CD4-positive, alpha-beta T cell (primary cell): ENCODE measurements around the gene SNAP25. TPM values are rescaled to one million over a fixed set of nuclear protein-coding genes. Genes with fewer than 3 reads are reported as not detected.

Experiments
- ATAC-seq: fragments of 200-7000 bp; cut with Tn5 transposase; one replicate; pipeline ENCODE4 v1.10.0; 2022; ENCODE audit warnings: mild to moderate bottlenecking; ENCODE audit not compliant: poor library complexity
- CTCF ChIA-PET: fragments of 350-600 bp; sonication (Branson Sonifier 250); formaldehyde crosslinking; loops from one replicate; lab custom pipeline; 2021; ENCODE audit warnings: antibody characterized with exemption, inconsistent platforms; lab: Charles Lee
- POLR2A ChIA-PET: fragments of 350-600 bp; sonication (Branson Sonifier 250); formaldehyde crosslinking; loops from one replicate; lab custom pipeline; 2021; ENCODE audit warnings: antibody characterized with exemption, inconsistent platforms; lab: Charles Lee
- DNase-seq, 14 experiments: peaks; one replicate each; pipeline ENCODE4 v3.0.0-alpha.2; 2013 to 2020; ENCODE audit warnings: mixed read lengths in 2 of 14
- H3K27ac ChIP-seq, 2 donors: one replicate each; pipeline versions ENCODE4 v1.5.1 to v1.7.0; 2013; ENCODE audit warnings: low read length in 2 of 2, low read depth in 1 of 2, mild to moderate bottlenecking in 1 of 2
- H3K27me3 ChIP-seq, 2 experiments: 1 replicate in 1 of 2; 2 replicates in 1 of 2; pipeline versions ENCODE4 v1.6.1 to v1.7.0; 2013; ENCODE audit warnings: low read length in 2 of 2, control low read depth in 1 of 2, mild to moderate bottlenecking in 1 of 2, moderate library complexity in 1 of 2; ENCODE audit not compliant: insufficient read depth in 2 of 2, control insufficient read depth in 1 of 2
- H3K36me3 ChIP-seq: one replicate; pipeline ENCODE4 v1.6.1; 2013; ENCODE audit warnings: low read length, control low read depth; ENCODE audit not compliant: insufficient read depth
- H3K4me1 ChIP-seq: one replicate; pipeline ENCODE4 v1.6.1; 2013; ENCODE audit warnings: low read length, control low read depth; ENCODE audit not compliant: insufficient read depth
- H3K4me3 ChIP-seq: one replicate; pipeline ENCODE4 v1.5.1; 2013; ENCODE audit warnings: mild to moderate bottlenecking, low read length, moderate library complexity
- H3K9me3 ChIP-seq, 2 experiments: 1 replicate in 1 of 2; 2 replicates in 1 of 2; pipeline versions ENCODE4 v1.6.1 to v1.7.0; 2013; ENCODE audit warnings: low read length in 2 of 2, mild to moderate bottlenecking in 2 of 2, control low read depth in 1 of 2, moderate library complexity in 1 of 2; ENCODE audit not compliant: control insufficient read depth in 1 of 2, insufficient read depth in 1 of 2
- H3K27ac Mint-ChIP-seq: one replicate; pipeline ENCODE4 v1.8.0; 2020; ENCODE audit warnings: mixed read lengths
- H3K27me3 Mint-ChIP-seq: one replicate; pipeline ENCODE4 v1.8.0; 2021; ENCODE audit warnings: mixed read lengths
- H3K36me3 Mint-ChIP-seq: one replicate; pipeline ENCODE4 v1.8.0; 2021; ENCODE audit warnings: low read depth, mixed read lengths
- H3K4me1 Mint-ChIP-seq: one replicate; pipeline ENCODE4 v1.8.0; 2021; ENCODE audit warnings: low read depth, mixed read lengths
- H3K4me3 Mint-ChIP-seq: one replicate; pipeline ENCODE4 v1.8.0; 2020; ENCODE audit warnings: mild to moderate bottlenecking, mixed read lengths
- H3K9me3 Mint-ChIP-seq: one replicate; pipeline ENCODE4 v1.8.0; 2020; ENCODE audit warnings: mixed read lengths
- intact Hi-C, 2 experiments: fragments of 100-400 bp; cut with DNase I in 1 of 2; cut with micrococcal nuclease in 1 of 2; formaldehyde crosslinking; loops; one replicate each; pipeline versions ENCODE4 v1.15.1 to v1.9.0; 2023 to 2025; cut with DNase I, micrococcal nuclease
- total RNA-seq, 174 experiments: library from RNA in 2 of 174; stranded (reverse) in 2 of 174; gene quantifications; one replicate each; pipeline ENCODE4 v1.2.3 and lab custom pipeline; 2021 to 2026
- TF ChIP-seq, protein P1 (sequence below): fragments of 200-600 bp; IDR thresholded peaks from one replicate; pipeline ENCODE4 v1.8.0; 2022; ENCODE audit warnings: antibody characterized with exemption, mild to moderate bottlenecking

Gene SNAP25
- total RNA-seq, 2 experiments from 2014 or later, result not detected

DNA sequence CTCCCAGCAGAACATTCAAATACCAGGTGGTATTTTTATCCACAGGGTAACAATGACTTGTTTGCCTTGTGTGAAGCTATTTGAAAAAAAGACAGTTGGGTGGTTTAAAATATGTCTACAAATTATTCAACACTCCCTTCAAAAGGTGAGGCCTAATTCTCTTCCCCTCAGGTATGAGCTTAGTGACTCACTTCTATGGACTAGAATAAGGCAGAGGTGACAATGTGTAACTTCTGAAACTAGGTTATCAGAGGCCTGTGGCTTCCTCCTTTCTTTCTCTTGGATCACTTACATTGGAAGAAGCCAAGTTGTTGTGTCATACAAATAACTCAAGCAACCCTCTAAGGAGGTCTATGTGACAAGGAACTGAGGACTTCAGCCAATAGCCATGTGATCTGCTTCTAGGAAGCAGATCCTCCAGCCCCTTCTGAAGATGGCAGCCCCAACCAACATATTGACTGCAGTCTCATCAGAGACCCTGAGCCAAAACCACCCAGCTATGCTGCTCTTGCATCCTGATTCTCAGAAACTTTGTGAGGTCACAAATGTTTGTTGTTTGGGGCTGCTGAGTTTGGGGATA is 102.6 kb downstream of the SNAP25 start:
- ChIA-PET POLR2A (no interaction called here), CTCF (no interaction called here)
- peaks cover 14% of the 10 kb centered on the region for H3K27me3 Mint-ChIP-seq
- Histone ChIP-seq H3K4me3 (no peak overlapping the region), H3K27ac (no peak overlapping the region), H3K9me3 (peaks cover 0 to 4% of the 10 kb centered on the region in 2 experiments), H3K4me1 (no peaks in the 10 kb centered on the region), H3K36me3 (no peaks in the 10 kb centered on the region), H3K27me3 (peaks cover 0 to 8% of the 10 kb centered on the region in 2 experiments)
- H3K9me3 Mint-ChIP-seq, result peaks cover 3% of the 10 kb centered on the region
- intact Hi-C loops, result no loop called here
- H3K4me3 Mint-ChIP-seq, result no peak overlapping the region
- TF ChIP-seq, protein P1, sequence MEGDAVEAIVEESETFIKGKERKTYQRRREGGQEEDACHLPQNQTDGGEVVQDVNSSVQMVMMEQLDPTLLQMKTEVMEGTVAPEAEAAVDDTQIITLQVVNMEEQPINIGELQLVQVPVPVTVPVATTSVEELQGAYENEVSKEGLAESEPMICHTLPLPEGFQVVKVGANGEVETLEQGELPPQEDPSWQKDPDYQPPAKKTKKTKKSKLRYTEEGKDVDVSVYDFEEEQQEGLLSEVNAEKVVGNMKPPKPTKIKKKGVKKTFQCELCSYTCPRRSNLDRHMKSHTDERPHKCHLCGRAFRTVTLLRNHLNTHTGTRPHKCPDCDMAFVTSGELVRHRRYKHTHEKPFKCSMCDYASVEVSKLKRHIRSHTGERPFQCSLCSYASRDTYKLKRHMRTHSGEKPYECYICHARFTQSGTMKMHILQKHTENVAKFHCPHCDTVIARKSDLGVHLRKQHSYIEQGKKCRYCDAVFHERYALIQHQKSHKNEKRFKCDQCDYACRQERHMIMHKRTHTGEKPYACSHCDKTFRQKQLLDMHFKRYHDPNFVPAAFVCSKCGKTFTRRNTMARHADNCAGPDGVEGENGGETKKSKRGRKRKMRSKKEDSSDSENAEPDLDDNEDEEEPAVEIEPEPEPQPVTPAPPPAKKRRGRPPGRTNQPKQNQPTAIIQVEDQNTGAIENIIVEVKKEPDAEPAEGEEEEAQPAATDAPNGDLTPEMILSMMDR, result no peak
- no peak for DNase-seq
- H3K27ac Mint-ChIP-seq, result no peak overlapping the region
- ATAC-seq, result no peak
- no peaks in the 10 kb centered on the region for H3K4me1 Mint-ChIP-seq
- no peaks in the 10 kb centered on the region for H3K36me3 Mint-ChIP-seq

DNA sequence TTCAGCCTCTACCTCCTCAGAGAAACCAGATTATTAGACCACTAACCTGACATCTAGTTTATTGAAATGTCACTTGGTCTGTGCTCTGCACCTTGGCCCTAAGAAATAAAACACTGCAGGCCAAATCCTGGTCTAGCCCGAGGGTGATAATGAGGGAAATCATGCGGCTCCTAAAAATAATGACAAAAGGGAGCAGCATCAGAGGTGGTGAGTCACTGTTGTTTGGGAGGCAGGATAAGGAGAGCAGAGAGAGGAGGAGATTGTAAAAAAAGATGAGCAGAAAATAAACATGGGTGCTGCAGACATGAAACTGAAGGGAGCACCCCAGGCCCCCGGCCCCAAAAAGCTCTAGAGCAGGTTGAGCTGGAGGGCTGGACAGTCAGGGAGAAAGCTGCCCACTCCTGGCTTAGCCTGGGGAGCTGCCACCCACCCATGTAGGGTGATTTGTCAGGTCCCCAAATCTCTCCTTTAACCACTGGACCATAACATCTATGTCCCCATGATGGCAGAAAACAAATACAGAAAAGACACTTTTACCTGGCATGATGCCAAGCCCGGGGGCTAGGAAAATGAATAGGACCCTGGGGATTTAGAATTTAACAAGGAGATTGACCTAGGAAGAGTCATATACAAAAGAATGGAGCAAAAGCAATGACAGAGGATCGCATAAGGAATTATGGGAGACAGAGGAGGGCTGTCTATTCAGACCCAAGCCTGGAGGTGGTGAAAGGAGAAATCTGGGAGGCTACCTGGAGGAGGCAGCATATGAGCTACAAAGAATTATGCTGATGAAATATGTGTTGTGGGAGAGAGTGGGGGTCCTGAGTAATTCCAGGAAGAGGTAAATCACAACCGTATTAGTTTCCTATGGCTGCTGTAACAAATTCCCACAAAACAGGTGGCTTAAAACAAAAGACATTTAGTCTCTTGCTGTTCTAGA is 103.7 kb downstream of the SNAP25 start:
- ChIA-PET POLR2A (no interaction called here), CTCF (no interaction called here)
- H3K4me3 Mint-ChIP-seq, result no peak overlapping the region
- H3K27ac Mint-ChIP-seq, result no peak overlapping the region
- H3K9me3 Mint-ChIP-seq, result peaks cover 3% of the 10 kb centered on the region
- H3K27me3 Mint-ChIP-seq, result peaks cover 14% of the 10 kb centered on the region
- H3K27me3 ChIP-seq, result peaks cover 0 to 8% of the 10 kb centered on the region in 2 experiments
- no peak overlapping the region for H3K27ac ChIP-seq
- H3K4me1 ChIP-seq, result no peaks in the 10 kb centered on the region
- no peaks in the 10 kb centered on the region for H3K36me3 ChIP-seq
- TF ChIP-seq, protein P1, result no peak
- no peaks in the 10 kb centered on the region for H3K36me3 Mint-ChIP-seq
- no peaks in the 10 kb centered on the region for H3K9me3 ChIP-seq
- no peaks in the 10 kb centered on the region for H3K4me1 Mint-ChIP-seq
- no peak overlapping the region for H3K4me3 ChIP-seq
- DNase-seq (no peak), ATAC-seq (no peak)
- intact Hi-C loops, result no loop called here

DNA sequence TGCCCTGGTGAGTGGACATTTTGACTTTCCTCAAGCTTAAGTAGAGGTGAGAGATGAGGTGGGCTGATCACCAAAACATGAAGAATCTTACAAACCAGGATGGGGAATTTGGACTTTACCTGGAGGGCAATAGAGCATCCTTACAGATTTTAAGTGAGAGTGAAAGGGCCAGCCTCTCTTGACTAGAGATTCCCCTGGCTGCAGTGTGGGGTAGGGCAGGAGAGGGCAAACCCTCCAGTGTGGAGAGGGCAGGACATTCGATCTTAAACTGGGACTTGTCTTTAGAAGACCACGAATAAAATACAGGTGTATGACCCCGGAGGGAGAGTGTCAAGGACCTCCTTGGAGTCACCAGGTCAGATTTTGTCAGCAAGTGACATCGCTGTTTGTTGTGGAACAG is 105.1 kb downstream of the SNAP25 start:
- H3K9me3 Mint-ChIP-seq, result no peaks in the 10 kb centered on the region
- no peak for DNase-seq
- no peak overlapping the region for H3K4me3 Mint-ChIP-seq
- TF ChIP-seq, protein P1, result no peak
- H3K9me3 ChIP-seq, result no peaks in the 10 kb centered on the region
- H3K27ac Mint-ChIP-seq, result no peak overlapping the region
- H3K36me3 ChIP-seq, result no peaks in the 10 kb centered on the region
- H3K36me3 Mint-ChIP-seq, result no peaks in the 10 kb centered on the region
- POLR2A ChIA-PET, result no interaction called here
- intact Hi-C loops, result no loop called here
- H3K4me3 ChIP-seq, result no peak overlapping the region
- peaks cover 14% of the 10 kb centered on the region for H3K27me3 Mint-ChIP-seq
- no peak overlapping the region for H3K27ac ChIP-seq
- CTCF ChIA-PET, result no interaction called here
- no peaks in the 10 kb centered on the region for H3K4me1 ChIP-seq
- ATAC-seq, result no peak
- H3K4me1 Mint-ChIP-seq, result no peaks in the 10 kb centered on the region
- H3K27me3 ChIP-seq, result peaks cover 0 to 8% of the 10 kb centered on the region in 2 experiments
